Activated CD4-positive, alpha-beta T cell treated with anti-CD3 and anti-CD28 coated beads for 1 hour (primary cell): ENCODE results near the gene HRH3.
A peak's percentile ranks its signal among the peaks of the same experiment; 100 is the strongest.

Experiments used
- DNase-seq: peaks from one replicate; pipeline ENCODE4 v3.0.0-alpha.2; 2020

HRH3 gene

GRCh38 chr20:62243906-62244515 lies 23.9 kb upstream of the HRH3 start:
- DNase-seq = no peak

- no peak for DNase-seq
Measured at GRCh38 chr20:62243106-62243505, 23.0 kb upstream of the HRH3 start.

GRCh38 chr20:62242176-62242575 lies 22.1 kb upstream of the HRH3 start:
- DNase-seq = no peak

GRCh38 chr20:62241506-62241905 lies 21.4 kb upstream of the HRH3 start:
- no peak for DNase-seq

- no peak for DNase-seq
Measured at GRCh38 chr20:62240020-62240685, 20.1 kb upstream of the HRH3 start.

GRCh38 chr20:62239278-62239879 lies 19.3 kb upstream of the HRH3 start:
- DNase-seq = no peak

- DNase-seq = no peak
Measured at GRCh38 chr20:62238569-62239277, 18.6 kb upstream of the HRH3 start.

- peak; percentile 100 for DNase-seq
Measured at GRCh38 chr20:62237801-62238568, 17.9 kb upstream of the HRH3 start, which contains the start of gene OSBPL2. Gene OSBPL2 (plus strand): TSS chr20:62238521. CDS start chr20:62256185, 17,664 bp downstream.

- no peak for DNase-seq
Measured at GRCh38 chr20:62237514-62237800, 17.4 kb upstream of the HRH3 start.

GRCh38 chr20:62236766-62237513 lies 16.9 kb upstream of the HRH3 start:
- DNase-seq = no peak

GRCh38 chr20:62236200-62236599 lies 16.1 kb upstream of the HRH3 start:
- no peak for DNase-seq

- DNase-seq = no peak
Measured at GRCh38 chr20:62235777-62236157, 15.7 kb upstream of the HRH3 start.

GRCh38 chr20:62235001-62235776 lies 15.1 kb upstream of the HRH3 start:
- DNase-seq = no peak

- DNase-seq = no peak
Measured at GRCh38 chr20:62234339-62234738, 14.3 kb upstream of the HRH3 start.

GRCh38 chr20:62233684-62234083 lies 13.6 kb upstream of the HRH3 start:
- DNase-seq = no peak

GRCh38 chr20:62232770-62233645 lies 12.9 kb upstream of the HRH3 start:
- DNase-seq = no peak

GRCh38 chr20:62232194-62232593 lies 12.1 kb upstream of the HRH3 start:
- DNase-seq = no peak

- no peak for DNase-seq
Measured at GRCh38 chr20:62231292-62231691, 11.2 kb upstream of the HRH3 start.

- DNase-seq = no peak
Measured at GRCh38 chr20:62230696-62231095, 10.6 kb upstream of the HRH3 start.

GRCh38 chr20:62230276-62230675 lies 10.2 kb upstream of the HRH3 start:
- no peak for DNase-seq

GRCh38 chr20:62229667-62230066 lies 9.6 kb upstream of the HRH3 start:
- no peak for DNase-seq
